Measurements from ENCODE around the gene WDR33.

Gene WDR33

DNA sequence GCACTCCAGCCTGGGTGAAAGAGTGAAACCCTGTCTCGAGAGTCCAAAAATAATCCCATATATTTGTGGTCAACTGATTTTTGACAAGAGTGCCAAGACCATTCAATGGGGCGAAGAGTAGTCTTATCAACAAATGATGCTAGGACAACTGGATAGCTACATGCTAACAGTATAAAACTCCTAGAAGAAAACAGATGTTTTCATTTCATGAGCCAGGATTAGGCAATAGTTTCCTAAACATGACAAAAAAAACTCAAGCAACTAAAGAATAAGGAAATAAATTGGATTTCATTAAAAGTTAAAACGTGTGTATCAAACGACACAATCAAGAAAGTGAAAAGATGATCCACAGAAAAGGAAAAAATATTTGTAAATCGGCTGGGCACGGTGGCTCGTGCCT is 141.9 kb downstream of the WDR33 start:
- no peak for DNase-seq

DNA sequence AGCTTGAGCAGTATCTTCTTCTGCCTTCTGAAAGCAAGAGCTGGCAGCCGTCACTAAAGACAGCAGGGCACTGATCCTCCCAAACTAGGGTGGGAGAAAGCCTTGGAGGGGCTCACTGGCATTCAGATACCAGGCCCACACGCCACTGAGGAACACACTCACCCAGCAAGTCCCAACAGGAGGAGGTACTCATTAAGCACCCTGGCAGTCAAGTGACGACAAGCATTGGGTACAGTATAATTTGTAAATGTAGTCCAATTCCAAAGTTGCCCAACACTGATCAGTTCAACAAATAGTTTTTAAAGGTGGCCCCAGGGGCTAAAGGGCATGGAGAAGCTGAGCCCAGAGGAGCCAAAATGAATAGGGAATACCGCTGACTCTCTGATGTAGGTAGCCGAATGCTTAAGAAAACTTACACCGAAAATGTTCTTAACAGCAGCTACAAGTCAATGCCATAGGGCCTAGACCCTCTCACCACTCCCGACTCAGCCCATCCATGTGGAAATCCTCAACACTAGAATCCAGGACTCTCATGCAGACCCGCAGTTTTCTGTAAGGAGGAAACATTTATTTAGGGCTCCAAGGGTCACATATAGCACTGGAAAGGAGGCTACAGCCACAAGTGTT is 145.6 kb downstream of the WDR33 start:
- DNase-seq = no peak

GRCh38 chr2:127664895-127665225 is 146.1 kb downstream of the WDR33 start:
- DNase-seq = no peak

GRCh38 chr2:127664065-127664894 is 146.7 kb downstream of the WDR33 start:
- DNase-seq = no peak

DNA sequence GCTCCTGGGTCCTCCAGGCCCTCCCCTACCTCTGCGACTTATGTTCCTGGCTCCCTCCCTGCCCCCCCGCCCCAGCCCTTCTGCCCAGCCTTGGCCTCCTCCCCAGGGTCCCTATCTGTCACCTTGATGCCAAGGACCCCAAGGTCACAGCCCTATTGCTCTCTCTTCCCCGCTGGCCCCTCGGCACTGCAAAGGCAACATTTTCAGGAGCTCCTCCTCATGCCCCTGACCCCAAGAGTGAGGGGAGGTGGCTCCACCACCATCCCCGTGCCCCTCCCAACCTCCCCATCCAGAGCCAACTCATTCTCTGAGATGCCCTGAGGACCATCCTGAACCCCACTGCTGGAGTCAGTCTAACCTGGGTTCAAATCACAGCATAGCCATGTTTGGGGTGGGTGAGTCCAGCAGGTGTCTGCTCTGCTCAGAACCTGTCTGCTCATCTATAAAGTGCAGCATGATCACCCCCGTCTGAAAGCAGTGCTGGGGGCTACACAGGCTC is 147.4 kb downstream of the WDR33 start:
- DNase-seq = no peak

- DNase-seq = peak; percentile 14
Measured at GRCh38 chr2:127662937-127663565, 147.9 kb downstream of the WDR33 start.

- no peak for DNase-seq
Measured at GRCh38 chr2:127661949-127662510, 148.9 kb downstream of the WDR33 start.

GRCh38 chr2:127661072-127661649 is 149.8 kb downstream of the WDR33 start:
- no peak for DNase-seq

DNA sequence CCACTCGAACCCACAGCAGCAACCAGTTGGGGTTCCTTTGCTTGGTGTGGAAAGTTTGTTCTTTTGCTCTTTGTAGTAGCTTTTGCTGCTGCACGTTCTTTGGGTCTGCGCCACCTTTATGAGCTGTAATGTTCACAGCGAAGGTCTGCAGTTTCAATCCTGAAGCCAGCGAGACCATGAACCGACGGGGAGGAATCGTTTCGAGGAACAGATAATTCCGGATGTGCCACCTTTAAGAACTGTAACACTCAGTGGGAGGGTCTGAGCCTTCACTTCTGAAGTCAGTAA is 150.7 kb downstream of the WDR33 start:
- DNase-seq = no peak

- no peak for DNase-seq
Measured at GRCh38 chr2:127659408-127660290, 151.3 kb downstream of the WDR33 start.

DNA sequence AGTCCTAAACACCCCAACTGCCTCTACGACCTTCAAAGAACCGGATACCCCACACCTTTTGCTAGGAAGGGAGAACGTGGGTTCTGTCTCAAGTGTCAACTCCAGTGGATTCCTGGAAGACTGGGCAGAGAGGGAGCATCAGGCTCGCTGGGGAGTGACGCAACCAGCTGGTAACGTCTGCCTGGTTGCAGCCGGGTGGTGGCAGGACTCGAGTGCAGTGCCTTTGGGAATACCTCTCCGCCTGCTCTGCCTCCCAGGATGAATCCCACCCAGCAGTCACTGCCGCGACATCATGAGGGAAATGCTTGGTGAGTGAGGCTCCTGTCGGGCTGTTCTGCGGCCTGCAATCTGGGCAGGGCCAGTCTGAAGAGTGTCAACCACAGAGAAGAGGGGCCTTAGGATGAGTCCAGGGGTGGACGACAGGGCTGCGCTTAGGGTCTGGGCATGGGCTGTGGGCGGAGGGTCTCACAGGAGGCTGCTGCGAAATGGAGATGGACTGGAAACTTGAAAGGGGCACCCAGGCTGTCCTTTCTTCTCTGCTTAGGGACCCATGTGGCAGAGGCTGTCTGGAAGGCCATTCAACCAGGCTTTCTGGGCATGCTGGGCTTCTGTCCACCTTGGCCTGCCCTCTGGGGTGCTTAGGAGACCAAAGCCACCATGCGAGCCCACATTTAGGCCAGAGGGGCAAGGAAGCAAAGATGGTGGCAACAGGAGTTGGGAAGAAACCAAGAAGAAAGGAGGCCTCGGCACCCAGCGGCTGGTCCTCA is 152.1 kb downstream of the WDR33 start:
- no peak for DNase-seq

- no peak for DNase-seq
Measured at GRCh38 chr2:127658146-127658545, 152.8 kb downstream of the WDR33 start.

- DNase-seq = no peak
Measured at GRCh38 chr2:127657232-127657595, 153.8 kb downstream of the WDR33 start.

- no peak for DNase-seq
Measured at GRCh38 chr2:127656569-127657231, 154.3 kb downstream of the WDR33 start.

- no peak for DNase-seq
Measured at GRCh38 chr2:127655209-127656073, 155.5 kb downstream of the WDR33 start.

- DNase-seq = no peak
Measured at GRCh38 chr2:127654838-127655175, 156.2 kb downstream of the WDR33 start.

DNA sequence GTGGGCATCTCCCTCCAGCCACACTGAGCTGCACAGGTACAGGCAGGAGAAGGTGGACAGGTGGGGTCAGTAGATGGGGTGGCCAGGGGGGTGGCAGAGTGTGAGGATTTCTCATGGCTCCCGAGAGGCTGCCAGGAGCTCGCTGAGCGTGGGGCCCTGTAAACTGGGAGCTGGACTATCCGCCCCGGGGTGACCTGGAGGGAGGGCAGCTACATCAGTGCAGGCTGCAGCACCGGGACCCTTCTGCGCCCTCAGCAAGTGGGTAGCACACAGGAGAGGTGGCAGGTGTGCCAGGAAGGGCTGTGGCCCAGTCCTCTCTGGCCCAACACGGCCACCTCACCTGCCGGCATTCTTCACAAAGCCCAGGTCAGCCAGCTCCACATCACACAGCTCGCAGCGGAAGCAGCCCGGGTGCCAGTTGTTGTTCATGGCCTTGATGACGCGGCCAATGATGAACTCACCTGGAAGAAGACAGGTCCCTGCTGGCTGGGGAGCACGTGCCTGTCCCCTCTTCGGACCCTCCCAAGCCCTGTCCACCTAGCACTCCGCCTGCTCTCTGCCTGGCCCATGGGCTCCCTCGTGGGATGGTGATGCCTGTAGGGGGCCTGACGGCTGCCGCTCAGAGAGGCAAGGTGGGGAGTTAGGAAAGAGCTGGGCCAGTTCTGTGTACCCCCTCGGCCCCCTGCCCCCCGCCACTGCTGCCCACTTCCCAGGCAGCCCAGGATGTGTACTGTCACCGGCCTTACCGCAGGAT is 156.7 kb downstream of the WDR33 start:
- no peak for DNase-seq

DNA sequence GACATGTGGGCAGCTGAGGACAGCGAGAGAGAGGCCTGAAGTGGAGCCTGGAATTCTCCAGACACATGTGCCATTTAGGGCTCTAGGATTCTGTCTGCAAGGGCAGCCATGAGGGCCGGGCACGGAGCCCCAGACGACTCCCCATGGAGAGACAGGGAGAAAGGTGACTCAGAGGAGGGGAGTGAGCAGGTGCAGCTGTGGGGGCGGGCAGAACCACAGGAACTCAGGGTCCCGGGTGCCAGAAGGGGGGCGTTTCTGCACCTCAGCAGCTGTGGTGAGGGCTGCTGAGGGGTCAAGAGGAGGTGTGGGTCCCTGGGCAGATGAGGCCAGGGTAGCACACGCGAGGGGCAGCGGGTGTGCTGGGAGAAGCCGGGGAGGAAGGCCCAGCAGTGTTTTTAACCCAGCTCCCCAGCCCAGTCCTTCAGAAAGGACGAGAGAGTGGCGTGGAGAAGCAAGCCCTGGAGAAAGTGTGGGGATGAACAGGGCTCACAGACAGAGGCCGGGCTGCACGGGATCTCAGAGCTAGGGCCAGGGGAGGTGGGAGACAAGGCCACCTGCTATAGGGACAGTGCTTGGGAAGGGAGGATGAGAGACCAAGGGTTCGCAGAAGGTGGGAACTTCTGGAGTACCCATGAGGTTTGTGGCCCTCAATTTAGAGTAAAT is 157.4 kb downstream of the WDR33 start:
- DNase-seq = no peak

- DNase-seq = no peak
Measured at GRCh38 chr2:127652786-127653357, 158.1 kb downstream of the WDR33 start.
